Fibroblast of skin of left quadriceps (primary cell): Measurements from ENCODE around the gene STK16.
A peak's percentile ranks its signal among the peaks of the same experiment; 100 is the strongest.
"Not testable (repeated sequence)": the region's sequence is repeated elsewhere in the genome, so short reads cannot be mapped to it uniquely, and the experiment has no call there.

Source experiments
- DNase-seq, 2 experiments: peaks; one replicate each; pipeline ENCODE4 v3.0.0-alpha.2; 2013; ENCODE audit warnings: low read depth in 2 of 2

STK16 gene

DNA sequence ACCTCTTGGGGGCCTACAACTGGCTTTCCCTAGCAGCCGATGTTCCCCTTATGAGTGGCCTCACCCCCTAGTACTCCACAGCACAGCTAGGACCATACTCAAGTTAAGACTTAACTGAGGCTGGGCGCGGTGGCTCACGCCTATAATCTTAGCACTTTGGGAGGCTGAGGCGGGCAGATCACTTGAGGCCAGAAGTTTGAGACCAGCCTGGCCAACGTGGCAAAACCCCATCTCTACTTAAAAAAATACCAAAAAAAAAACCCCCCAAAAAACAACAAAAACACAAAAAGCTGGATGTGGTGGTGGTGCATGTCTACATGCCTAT, 41.8 kb downstream of the STK16 start:
- DNase-seq = not testable (repeated sequence)

DNA sequence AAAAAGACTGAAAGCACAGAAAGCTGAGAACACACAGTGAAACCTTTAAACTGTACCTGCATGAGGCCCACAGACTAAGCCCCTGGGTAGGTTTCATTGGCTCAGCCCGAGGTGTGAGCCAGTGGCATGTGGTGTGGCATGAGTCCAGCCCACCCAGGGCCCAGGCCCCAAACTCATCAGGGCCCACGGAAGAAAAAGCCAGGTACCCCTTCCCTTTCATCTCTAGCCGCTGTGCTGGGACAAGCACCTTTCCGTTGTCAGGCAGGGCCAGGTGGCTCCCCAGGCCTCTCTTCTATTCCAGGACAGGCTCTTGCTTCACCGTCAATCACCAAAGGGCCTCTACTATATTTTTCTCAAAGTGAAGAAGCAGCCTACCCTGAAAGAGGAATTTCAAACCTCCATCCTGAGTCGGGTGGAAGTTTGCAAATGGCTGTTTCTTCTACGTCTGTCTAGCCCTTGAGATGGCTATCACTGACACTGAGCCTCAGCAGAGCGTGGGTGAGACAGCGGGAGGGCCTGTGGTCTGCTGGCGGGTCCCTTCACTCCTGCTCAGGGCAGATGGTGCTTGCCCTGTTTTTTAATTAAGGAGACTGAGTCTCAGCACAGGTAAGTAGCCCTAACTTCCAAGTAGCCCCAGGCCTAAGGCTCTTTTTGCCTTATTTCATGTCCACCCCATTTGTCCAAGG, 42.4 kb downstream of the STK16 start:
- no peak for DNase-seq

DNA sequence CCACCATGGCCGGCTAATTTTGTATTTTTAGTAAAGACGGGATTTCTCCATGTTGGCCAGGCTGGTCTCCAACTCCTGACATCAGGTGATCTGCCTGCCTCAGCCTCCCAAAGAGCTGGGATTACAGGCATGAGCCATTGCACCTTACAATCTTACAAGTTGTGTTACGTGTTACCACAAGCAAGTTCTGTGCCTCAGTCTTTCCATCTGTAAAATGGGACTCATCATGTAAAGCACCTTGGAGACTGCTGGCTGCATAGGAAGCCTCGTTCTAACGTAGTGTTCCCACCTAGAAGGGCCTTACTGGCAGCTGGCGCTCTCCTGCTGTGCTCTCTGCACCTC, 43.9 kb downstream of the STK16 start:
- no peak for DNase-seq

DNA sequence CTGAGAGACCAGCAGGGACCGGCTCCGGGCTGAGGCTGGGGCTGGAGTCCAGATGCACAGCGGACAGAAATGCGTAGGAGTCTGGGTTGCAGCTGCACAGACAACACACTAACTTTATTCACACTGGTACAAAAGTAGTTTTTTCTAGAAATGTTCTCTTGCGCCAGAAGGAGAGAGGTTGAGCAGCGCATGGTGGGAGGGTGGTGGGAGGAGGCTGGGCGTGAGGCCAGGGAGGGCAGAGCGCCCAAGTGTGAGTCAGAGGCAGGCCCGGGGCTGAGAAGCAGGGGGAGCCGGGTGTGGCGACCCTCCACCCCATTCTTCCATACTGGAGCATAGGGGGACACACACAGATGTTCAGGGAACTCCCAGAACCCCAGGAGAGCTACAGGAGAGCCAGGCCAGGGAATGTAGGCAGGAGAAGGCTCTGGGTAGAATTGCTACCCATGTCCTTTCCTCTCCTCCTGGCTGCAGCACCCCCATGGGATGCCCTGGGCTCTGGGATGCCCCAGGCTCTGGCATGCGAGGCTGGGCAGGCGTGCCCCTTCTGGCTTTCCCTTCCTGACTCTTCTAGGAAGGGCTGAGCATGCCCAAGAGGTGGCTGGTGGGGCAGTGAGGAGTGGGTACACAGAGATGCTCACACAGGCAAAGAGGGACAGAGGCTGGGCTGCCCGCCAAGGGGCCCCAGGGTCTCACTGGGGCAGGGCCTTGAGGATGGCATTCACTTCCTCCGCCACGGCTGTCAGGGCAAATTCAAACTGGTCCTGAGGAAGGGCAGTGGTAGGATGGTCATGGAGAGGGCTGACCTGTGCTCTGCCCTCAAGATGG, 44.5 kb downstream of the STK16 start:
- DNase-seq = peak; percentile 80 to 82

DNA sequence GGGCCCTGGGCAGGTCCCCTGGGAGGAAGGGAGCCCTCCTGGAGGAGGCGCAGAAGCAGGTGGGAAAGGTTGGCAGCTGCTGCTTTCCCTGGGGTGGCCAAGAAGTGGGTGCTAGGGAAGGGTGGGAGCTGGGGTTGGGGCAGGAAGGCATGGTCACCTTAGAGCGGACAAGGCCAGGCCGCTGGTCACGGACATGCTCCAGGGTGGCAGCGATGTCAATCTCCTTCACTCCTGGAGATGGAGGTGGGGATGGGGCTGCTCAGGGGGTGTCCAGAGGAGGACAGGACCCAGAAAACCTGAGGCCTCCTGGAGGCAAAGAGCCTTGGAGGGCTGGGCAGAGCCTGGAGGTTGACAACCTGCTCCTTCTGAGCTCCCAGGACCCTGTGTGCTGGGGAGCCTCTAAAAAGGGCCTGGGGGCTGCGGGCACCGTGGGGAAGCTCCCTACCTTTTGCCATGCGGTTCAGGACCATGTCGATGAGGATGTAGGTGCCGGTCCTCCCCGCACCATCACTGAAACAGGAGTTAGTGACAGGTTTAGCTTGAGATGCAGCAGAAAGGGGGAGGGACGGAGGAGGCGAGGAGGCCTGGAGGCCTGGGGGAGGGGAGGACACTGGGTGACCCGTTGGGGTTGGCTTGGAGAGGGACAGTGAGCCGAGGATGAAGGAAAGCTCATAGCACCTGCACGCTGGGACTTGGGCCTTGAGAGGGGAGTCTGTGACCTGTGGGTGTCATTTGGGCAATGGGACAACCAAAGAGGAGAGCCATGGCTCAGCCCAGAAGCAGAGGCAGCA, 45.3 kb downstream of the STK16 start:
- DNase-seq = no peak

DNA sequence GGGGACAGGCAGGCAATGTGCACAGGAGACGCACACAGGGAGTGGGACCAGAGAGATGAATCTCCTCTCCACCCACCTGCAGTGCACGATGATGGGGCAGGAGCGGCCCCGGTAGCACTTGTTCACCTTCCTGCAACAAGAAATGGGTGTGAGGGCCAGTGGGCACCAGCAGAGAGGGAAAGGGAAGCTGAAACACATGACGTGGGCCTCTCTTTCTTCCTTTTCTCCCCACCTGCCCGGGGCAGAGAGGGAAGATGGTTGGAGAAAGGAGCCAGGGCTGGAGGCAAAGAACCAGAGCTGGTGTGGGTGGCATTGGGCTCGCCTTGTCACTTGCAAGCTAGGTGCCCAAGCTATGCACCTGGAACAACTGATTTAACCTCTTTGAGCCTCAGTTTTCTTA, 46.1 kb downstream of the STK16 start:
- no peak for DNase-seq

DNA sequence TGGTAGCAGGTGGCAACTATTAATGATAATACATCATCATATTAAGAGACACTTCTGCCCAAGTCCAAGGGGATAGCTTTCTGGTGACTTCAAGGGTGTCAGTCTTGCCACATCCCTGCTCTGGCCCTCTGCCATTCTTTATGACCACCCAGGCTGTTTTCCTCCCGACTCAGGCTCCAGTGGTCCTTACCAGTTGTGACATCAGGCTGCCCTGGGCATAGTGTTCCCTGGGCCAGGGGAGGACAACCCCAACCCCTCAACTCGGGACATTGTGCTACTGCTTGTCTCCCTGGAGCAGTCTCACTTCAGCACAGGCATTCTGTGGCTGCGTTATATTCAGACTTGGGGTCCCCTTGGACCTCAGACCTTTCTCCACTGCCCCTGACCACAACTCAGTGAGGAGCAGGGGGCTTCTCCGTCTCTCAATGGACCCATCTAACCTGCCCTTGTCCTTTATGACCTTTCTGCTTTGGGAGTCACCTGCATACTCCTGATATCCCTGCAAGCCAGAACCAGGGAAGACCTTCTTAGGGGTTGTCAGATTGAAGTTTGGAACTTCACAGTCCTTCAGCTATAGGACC, 46.7 kb downstream of the STK16 start:
- no peak for DNase-seq

DNA sequence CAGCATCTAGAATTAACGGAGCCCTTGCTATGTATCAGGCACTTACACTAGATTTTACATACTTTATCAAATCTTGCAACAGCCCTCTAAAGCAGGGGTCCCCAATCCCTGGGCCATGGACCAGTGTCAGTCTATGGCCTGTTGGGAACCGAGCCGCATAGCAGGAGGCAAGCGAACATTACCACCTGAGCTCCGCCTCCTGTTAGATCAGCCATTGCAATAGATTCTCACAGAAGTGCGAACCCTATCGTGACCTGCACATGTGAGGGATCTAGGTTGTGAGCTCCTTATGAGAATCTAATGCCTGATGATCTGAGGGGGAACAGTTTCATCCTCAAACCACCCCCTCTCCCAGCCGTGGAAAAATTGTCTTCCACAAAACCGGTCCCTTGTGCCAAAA, 47.3 kb downstream of the STK16 start:
- no peak for DNase-seq

DNA sequence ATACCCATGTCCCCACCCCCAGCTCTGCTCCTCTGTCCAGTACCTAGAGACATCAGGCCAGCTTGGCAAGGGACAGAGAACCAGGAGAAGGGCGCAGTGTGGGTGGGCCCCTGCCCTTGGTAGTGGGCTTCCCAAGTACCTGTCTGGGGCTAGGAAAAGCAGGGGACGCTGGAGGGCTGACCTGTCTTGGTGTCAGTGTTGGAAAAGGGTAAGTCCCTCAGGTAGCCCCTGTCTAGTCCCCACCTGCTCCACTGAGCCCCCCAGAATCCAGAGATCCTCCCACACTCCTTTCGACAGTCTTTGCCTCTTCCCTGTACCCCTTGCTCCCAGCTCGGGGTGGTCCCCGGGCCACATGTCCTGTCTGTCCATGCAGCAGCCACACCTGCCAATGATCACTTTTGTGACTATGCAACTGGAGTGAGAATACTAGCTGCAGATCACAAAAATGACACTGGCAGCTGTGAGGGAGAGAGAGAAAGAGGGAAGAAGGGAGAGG, 48.5 kb downstream of the STK16 start:
- no peak for DNase-seq

DNA sequence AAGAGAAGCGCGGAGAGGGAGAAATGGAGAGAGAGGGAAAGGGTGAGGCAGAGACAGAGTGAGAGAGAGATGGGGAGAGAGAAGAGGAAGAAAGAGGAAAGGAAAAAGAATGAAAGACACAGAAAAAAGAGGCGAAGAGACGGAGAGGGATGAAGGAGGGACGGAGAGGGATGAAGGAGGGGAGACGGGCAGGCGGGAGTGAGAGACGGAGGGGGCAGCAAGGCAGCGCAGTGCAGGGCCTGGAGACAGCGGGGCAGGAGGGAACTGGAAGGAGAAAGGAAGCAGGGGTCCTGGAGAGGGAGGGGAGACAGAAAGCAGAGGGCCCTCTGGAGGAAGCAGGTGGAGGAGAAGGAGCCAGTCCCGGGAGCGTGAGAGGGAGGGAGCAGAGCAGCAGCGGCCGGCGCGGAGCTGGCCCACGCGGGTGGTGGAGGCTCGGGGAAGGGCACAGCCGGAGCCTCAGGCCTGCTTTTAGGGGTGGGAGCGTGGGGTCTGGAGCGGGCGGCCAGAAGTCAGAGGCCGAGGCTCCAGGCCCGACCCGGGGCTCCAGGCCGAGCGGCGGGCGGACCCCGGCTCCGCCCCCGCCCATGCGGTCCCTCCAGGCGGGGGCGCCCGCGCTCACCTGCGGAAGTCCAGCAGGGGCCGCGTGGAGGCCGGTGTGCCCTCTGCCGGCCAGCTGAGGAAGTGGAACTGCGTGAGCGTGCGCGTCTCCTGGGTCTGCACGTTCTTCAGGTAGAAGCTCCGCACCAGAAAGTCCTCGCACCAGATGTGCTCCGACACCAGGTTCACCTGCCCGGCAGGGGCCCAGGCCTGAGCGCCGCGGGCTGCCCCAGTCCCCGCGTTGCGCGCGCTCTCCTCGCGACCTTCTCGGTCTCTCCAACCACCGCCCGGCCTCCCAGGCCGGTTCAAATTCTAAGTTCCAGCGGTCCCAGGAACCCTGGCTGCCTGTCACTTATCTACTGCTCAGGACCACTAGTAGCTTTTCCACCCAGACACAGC, 49.4 kb downstream of the STK16 start:
- peak; percentile 49 for DNase-seq

DNA sequence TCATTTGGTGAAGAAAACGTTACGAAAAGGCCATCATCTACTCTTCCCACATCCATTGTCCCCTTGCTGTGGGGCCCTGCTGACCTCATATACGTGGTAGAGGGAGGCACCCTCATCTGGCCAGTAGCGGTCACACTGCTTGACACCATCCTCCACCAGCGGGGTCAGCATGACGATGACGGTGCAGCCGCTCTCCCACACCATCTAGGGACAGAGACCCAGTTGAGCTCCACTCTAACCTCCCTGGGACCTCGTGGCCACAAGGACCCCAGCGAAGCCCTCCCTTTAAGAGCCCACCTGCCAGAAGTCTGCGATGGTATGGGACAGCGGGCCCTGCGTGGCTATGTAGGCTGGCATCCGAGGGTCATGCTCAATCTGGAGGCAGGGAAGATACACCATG, 50.9 kb downstream of the STK16 start:
- DNase-seq = no peak

DNA sequence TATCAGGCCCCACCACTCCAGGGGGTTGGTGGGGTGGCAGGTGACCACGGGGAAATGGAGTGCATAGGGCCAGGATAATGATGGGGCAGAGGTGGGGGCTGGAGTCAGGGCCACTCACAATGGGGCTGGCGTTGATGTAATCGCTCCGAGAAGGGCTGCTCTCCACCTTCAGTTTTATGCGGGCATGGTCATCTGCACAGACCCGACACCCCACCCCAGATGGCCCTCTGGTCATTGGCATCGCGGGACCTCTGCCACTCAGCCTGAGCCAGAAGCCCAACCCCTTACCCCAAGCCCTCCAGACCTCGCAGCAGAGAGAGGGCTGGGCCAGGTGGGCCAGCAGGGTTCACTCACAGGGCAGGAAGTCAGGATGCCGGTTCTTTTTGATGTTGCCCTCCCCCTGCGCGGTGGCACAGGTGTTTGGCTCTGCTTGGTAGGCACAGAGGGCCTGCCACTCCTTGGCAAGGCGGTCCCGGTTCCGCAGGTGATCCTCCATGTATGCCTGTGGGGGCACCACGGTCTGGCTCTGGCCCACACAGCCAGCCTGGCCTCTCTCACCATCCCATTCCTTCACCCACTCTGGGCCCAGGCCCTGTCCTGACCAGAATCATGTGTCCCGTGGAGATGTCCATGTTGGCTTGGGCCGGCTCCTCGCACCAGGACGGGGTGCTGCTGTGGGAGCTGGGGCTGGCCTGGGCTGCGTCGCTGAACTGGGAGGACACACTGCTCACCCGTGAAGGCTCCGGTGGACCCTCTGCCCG, 51.5 kb downstream of the STK16 start:
- no peak for DNase-seq

DNA sequence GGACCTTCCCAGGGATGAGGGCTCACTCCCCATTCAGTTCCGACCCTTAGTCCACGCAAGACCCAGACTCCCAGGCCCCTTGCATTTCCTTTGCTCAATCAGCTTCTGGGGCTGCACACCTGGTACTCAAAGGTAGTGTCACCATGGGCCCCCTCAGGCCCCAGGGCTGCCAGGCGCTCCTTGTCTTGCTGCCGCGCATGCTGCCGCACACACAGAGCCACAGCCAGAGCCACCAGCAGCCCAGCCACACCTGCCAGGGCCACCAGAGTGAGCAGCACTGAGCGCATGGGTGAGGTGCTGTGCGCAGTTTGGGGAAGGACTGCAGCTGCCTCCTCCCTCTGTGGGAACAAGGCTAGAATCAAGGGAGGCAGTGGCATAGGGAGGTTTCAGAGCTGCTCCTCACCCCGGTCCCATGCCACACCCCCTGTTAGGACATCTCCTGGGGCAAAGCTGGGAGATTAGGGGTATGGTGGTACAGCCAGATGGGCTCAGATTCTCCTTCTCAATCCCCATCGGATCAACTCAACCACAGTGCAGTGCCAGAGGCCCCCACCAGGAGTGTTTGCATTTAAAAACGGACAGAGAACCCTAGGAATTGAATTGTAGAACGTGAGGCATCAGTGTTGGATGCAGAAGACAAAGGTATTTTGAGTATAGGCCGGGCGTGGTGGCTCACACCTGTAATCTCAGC, 52.6 kb downstream of the STK16 start:
- no peak for DNase-seq

DNA sequence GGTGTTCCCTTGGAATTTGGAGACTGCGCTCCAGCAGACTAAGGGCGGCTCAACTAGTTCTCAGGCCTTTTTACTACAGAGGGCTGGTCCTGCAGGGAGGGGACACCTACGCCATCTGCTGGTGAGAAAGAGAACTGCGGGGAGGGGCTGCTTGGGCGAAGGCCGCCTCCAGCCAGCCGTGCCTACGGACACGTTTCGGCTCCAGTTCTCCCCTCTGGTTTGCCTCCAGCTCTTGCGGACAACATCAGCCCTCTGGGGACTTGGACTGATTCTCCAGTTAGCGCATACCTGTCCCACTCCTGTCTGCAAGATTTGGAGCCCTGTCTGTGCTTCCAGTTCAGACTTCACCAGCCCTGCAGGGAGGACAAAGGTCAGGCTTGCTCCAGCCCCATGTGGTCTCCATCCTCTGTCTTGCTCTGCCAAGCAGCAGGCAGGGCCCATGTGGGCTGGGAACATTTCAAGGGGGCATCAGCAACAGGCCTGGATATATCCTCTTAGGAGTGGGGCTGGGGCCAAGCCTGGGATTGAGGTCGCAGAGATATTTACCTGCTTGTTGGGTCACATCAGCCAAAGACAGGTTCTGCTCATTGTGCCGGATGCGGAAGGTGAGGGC, 53.6 kb downstream of the STK16 start:
- peak in 1 of 2 experiments; percentile 42 for DNase-seq

DNA sequence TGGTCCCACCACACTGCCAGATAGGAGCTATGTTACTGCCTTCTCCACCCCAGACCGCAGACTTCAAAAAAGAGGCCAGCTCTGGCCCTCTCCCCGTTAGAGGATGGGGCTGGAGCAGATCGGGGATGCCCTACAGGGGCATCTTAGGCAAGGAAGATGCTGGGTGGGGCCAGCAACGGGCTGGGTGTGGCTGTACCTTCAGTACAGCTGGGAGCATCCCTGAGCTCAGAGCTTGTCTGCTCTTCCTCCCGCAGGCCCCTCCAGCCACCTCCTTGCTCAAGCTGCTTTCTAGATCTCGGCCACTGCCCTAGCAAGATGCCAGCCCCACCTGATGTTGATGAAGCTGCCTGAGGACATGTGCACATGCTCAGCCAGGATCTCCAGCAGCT, 54.1 kb downstream of the STK16 start:
- DNase-seq = no peak
